Measurements from ENCODE around the gene EXOSC9. TPM values are rescaled to one million over a fixed set of nuclear protein-coding genes. Genes with fewer than 3 reads are reported as not detected.

Gene EXOSC9
- total RNA-seq = 13.9 and 16.0 TPM in 2 replicates

GRCh38 chr4:121800961-121801714, at the start of gene EXOSC9:
TSS of gene EXOSC9 (plus strand) at chr4:121801323. CDS start at chr4:121801425, 102 bp downstream.

GRCh38 chr4:121764702-121765367, 36.3 kb upstream of the EXOSC9 start, which contains the start of gene SMIM43:
TSS of gene SMIM43 (minus strand) at chr4:121765164. CDS start at chr4:121765105, 59 bp downstream.

GRCh38 chr4:121823505-121824170, 22.5 kb downstream of the EXOSC9 start, which contains the start of gene CCNA2:
TSS of gene CCNA2 (minus strand) at chr4:121823883. CDS start at chr4:121823628, 255 bp downstream.

Other genes with a start within 250 kb of the EXOSC9 start
- gene ANXA5, start 104.3 kb upstream of the EXOSC9 start, total RNA-seq = 546 and 575 TPM in 2 replicates
- gene SMIM43, start 36.2 kb upstream of the EXOSC9 start, total RNA-seq = 2.4 and 4.5 TPM in 2 replicates
- 3.0 and 6.1 TPM in 2 replicates for gene CCNA2, start 22.6 kb downstream of the EXOSC9 start, total RNA-seq
- 8.8 and 12.4 TPM in 2 replicates for gene BBS7, start 69.2 kb downstream of the EXOSC9 start, total RNA-seq
- 0.15 TPM in 1 of 2 replicates, not detected in the other for gene TRPC3, start 150.7 kb downstream of the EXOSC9 start, total RNA-seq

All from cardiac ventricle fibroblast (primary cell).